Stimulated activated CD4-positive, alpha-beta T cell treated with anti-CD3 and anti-CD28 coated beads, TNF-alpha, amount 100 ng/mL, for 4 hours (primary cell): Measurements from ENCODE around the gene IMMT.

ENCODE experiments used
- DNase-seq, 3 experiments: peaks; one replicate each; pipeline ENCODE4 v3.0.0-alpha.2; 2020; ENCODE audit warnings: low read depth in 3 of 3

The IMMT gene

GRCh38 chr2:86226070-86226469 lies 30.8 kb upstream of the IMMT start:
- no peak for DNase-seq

GRCh38 chr2:86225581-86225980 lies 30.3 kb upstream of the IMMT start:
- peak in 2 of 3 experiments; percentile 21 to 35 for DNase-seq

GRCh38 chr2:86224645-86225355 lies 29.5 kb upstream of the IMMT start:
- no peak for DNase-seq

DNA sequence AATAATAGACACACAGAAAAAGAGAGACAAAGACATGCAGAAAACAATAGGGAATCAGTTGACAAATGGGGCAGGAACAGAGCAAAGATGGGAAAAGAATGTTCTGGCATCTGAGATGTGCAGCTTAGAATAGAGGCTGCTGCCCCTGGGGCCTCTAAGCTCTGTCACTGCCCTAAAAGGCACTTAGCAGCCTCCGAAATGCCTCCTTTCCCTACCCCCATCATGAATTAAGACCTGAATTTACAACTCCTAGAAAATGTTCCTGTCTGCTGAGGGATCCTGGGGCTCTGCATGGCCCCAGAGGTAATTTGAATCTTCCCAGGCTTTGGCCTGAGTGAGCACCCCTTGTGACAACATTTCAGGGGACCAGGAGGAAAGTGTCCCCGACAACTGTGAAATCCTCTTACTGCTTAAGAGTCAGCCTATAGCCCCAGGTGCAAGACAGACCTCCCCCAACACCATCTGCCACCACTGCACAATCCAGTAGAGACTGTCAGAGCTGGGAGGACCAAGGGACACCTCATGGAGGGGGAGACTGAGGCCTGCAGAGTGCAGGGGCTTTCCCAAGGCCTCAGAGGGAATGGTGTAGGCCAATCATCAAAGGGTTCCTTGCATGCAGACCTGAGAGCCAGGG lies 28.8 kb upstream of the IMMT start:
- DNase-seq: no peak

- DNase-seq: no peak
These were observed 28.1 kb upstream of the IMMT start for GRCh38 chr2:86223140-86223926.

DNA sequence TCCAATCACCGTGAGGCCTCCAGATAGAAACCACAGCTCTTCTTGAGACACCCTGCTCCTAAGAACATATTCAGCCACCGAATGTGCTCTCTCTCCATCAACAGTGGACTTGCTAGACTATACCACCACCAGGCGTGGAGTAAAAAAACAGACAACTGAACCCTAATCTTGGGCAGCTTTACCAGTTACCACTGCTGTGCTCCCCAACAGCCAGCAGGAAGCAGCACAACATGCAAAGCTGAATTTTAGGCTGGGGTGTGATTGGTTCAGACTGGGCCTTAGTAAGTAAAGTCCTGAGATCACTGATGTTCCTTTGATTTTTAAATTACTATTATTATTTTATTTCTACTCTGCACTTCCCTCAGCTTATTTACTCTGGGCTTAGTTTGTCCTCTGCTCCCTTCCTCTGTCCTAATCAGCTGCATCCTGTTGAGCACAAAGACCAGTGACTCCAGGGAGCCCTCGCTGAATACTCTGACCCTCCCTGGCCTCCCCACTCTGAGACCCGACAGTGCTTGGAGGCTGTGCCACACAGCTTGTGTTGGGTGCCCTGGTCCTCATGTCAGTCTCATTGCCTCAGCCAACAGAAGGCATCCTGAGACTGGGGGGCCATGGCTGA lies 25.9 kb upstream of the IMMT start:
- peak in 2 of 3 experiments; percentile 15 to 27 for DNase-seq

DNA sequence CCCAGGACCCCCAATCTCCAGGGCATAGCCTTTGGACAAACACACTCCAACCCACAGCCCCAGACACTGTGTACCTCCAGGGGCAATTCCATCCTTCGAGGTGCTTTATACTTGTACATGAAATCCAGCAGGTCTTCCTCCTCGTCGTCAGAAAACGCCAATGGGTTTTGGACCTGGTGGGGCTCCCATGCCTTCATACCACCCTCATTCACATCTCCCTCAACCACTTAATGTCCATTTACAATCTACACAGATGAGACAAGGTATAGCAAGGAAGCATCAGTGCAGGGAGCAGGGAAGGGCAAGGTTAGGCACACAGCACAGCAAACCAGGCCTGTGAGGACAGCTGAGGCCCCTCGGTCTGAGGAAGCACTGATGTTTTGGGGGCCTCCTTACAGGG lies 24.6 kb upstream of the IMMT start:
- DNase-seq: no peak

GRCh38 chr2:86218124-86218523 lies 22.9 kb upstream of the IMMT start:
- no peak for DNase-seq

- DNase-seq: no peak
These were observed 21.6 kb upstream of the IMMT start for GRCh38 chr2:86216575-86217555.

- no peak for DNase-seq
These were observed 19.2 kb upstream of the IMMT start for GRCh38 chr2:86214503-86214832.

GRCh38 chr2:86213699-86214502 lies 18.6 kb upstream of the IMMT start:
- DNase-seq: no peak

DNA sequence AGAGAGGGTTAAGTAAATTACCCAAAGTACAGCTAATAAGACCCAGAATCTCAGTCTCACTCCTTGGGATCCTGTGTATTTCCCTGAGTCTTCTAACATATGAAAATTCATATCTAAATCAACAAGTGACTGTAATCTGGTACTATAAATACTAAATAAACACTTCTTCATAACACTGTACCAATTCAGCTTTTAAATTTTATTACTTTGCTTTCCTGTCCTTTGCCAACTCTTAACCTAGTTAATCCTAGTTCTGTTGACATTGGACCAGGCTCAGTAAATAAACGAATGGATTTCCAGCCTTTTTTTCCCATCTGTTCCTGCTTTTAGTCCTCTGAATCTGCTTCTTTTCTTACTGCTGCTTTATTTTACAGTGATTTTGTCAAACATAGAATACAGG lies 17.8 kb upstream of the IMMT start:
- DNase-seq: no peak

DNA sequence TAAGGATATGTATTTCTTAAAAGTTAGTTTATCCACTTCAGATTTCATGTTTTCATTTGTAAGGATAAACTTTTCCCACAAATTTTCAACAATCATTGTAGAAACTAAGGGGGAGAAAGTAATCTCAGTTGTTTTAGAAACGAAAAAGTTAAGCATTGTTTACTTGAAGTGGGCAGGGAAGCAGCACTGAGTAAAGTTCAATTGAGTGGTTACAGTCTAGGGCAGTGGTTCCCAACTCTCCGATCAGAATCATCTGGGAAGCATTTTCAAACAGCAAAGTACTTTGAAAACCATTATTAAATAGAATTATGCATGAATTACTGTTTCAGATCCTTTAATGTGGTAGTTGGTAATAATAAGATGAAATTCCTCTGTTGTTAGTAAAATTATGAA lies 16.5 kb upstream of the IMMT start:
- DNase-seq: no peak

DNA sequence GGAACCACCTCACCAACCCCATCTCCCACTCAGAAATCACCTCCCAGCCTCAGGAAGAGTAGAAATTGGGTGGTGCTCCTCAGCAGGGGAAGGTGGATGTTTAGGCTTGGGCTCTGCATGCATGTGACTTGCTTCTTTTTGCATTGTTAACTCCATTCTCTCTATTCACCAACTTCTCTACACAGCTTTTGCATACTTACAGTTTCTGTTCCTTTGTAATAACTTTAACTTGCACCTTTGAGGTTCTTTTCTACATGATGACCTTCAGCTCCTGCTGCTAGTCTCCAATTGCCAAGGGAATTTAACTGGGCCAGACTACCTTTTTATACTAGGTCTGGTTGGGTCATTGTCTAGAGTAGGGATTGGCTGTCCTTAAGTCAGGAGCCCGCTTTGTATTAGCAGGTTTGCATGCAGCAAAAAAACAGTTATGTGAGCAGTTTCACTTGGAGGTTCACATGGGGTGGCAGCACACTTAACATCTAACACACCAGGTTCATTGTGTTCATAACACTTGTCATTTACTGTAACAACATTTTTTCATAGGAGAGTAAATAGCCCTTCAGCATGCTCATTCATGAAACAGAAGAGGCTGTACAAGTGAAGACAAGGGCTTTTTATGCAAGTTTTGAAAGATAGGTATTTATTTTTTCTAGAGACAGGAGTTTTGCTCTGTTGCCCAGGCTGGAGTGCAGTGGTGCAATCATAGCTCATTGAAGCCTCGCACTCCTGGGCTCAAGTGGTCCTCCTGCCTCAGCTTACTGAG lies 16.0 kb upstream of the IMMT start:
- DNase-seq: no peak

GRCh38 chr2:86204458-86204857 lies 9.2 kb upstream of the IMMT start:
- no peak for DNase-seq

- DNase-seq: no peak
These were observed 8.4 kb upstream of the IMMT start for GRCh38 chr2:86203614-86204013.

GRCh38 chr2:86202702-86203101 lies 7.4 kb upstream of the IMMT start:
- no peak for DNase-seq

DNA sequence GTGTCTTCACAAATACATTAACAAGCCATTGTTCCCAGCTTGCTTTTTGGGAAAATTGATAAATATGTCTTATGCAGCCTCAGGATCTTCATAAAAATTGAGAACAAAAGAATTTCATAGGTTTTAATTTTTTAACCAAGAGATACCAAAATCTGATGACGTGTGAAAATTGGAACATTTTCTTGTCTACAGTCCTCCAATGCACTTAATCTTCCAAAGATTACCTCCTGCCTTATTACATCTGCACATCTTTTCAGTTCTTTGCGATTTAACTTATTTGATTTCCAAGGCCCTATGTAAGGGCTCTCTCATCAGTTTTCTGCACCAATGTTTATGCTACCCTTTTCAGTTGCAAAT lies 7.1 kb upstream of the IMMT start:
- no peak for DNase-seq

DNA sequence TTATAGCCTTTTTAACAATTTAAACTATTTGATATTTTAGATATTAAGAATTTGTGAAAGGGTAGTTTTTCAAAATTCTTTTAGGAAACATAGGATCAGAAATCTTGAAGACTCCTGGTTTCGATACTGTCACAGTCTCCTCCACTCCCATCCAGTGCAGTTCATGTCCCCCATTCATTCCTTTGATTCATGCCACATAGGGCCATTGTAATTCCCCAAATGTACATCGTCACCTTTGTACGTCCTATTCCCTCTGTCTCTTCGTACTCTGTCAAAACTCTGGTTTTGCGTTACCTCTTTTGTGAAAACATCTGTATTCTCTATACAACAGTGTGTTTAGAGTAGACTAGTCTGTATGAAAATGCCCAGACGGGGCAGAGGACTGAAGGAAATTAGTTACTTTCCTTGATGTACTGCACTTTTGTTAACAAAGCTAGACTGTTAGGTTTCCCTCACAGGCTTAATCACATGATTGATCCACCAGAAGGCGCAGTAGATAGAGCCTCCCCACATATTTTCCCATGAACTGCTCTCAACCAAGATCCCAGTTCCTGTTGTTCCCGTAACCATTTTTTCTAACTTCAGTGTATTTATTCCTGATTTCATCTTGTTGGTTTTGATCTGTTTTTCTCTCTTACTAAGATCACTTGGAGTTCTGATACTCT lies 6.5 kb upstream of the IMMT start:
- no peak for DNase-seq
